ENCODE measurements around the gene BRIP1.
"Not testable (repeated sequence)": the region's sequence is repeated elsewhere in the genome, so short reads cannot be mapped to it uniquely, and the experiment has no call there.

BRIP1 gene

DNA sequence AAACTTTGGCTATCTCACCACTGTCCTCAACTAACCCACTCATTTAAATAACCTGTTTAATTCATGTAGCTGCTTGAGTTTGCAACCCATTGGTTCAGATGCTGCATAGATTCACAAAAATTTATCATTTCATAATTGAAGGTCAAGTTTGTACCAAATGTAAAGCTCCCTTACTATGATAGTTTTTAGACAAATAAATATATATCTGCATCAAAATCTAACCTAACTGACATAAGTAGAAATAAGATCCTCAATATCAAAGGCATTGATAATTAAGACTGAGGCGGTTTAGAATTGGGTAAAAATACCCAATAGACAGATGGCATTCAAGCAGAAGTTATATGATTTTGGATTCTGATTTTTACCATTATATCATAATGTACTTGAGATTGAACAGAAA lies 139.4 kb downstream of the BRIP1 start:
- peak; percentile 20 for FAIRE-seq
- TF ChIP-seq POLR2A (IDR thresholded peaks at IDR 0.05; ENCODE audit: low read depth, low read length): no peak
- DNase-seq (ENCODE audit: insufficient read length, low spot score): no peak

DNA sequence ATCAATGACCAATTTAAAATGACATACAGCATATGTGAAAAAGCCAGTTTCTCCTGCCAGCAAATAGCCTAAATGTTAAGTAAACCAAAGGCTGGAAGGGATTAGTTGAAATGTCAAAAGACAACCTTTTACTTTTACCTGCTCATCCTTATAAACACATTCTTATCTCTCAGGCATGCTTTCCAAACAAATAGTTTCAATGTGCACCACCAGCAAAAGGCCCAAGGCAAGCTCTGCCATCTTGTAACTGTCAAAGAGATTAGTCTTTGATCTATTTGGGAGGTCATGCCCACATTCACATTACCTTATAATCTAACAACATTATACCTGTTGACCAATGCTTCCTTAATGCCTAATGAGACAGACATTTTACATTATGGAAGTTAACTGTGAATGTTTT lies 140.1 kb downstream of the BRIP1 start:
- no peak for TF ChIP-seq POLR2A (IDR thresholded peaks at IDR 0.05; ENCODE audit: low read depth, low read length)
- DNase-seq (ENCODE audit: insufficient read length, low spot score): no peak
- FAIRE-seq: peak; percentile 84

DNA sequence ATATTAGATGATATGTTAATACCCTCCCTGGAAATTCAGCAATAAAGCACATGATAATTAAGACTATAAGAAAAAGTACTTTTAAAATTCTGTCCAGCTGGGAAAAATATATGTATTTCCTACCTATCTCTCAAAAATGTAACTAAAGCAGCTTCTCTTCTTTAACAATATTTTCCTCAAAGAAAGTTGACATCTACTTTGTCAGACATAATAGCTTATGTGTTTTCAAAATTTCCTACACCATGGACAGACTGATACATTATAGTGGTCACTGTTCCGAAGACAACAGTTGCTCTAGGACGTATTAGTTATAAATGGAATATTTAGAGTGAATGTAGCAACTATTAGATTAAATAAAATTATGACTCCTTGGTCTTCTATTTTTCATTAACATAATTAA lies 140.9 kb downstream of the BRIP1 start:
- FAIRE-seq: no peak

DNA sequence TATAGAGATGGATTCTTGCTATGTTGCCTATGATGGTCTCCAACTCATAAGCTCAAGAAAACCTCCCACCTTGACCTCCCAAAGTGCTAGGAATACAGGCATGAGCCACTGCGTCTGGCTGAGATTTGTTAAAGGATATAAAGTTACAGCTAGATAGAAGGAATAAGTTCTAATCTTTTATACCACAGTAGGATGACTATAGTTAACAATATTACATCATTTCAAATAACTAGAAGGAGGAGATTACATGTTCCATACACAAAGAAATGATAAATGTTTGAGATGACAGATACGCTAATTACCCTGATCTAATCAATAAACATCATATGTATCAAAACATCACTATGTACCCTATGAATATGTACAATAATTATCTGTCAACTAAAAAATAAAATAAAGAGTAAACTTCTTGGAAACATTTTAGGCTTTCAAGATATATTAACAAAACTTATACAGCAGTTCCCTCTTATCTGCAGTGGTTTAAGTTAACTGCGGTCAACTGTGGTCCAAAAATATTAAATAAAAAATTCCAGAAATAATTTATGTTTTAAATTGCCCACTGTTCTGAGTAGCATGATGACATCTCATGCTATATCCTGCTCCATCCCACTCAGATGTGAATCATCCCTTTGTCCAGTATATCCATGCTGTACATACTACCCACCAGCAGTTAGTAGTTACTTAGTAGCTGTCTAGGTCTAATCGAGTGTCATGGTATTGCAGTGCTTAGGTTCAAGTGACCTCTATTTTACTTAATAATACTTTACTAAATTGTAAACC lies 143.1 kb downstream of the BRIP1 start:
- no peak for FAIRE-seq

More for the DNA sequence above, 140.9 kb downstream of the BRIP1 start:
- TF ChIP-seq POLR2A (IDR thresholded peaks at IDR 0.05; ENCODE audit: low read depth, low read length): no peak
- no peak for DNase-seq (ENCODE audit: insufficient read length, low spot score)

DNA sequence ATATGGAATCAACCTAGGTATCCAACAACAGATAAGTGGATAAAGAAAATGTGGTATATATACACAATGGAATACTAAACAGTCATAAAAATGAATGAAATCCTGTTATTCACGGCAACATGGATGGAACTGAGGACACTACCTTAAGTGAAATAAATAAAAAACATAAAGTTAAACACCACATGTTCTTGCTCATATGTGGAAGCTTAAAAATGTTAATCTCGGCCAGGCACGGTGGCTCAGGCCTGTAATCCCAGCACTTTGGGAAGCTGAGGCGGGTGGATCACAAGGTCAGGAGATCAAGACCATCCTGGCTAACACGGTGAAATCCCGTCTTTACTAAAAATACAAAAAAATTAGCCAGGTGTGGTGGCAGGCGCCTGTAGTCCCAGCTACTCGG lies 144.1 kb downstream of the BRIP1 start:
- FAIRE-seq; DNase-seq (ENCODE audit: insufficient read length, low spot score): not testable (repeated sequence)

More for the DNA sequence above, 143.1 kb downstream of the BRIP1 start:
- no peak for DNase-seq (ENCODE audit: insufficient read length, low spot score)
- TF ChIP-seq POLR2A (IDR thresholded peaks at IDR 0.05; ENCODE audit: low read depth, low read length): no peak

DNA sequence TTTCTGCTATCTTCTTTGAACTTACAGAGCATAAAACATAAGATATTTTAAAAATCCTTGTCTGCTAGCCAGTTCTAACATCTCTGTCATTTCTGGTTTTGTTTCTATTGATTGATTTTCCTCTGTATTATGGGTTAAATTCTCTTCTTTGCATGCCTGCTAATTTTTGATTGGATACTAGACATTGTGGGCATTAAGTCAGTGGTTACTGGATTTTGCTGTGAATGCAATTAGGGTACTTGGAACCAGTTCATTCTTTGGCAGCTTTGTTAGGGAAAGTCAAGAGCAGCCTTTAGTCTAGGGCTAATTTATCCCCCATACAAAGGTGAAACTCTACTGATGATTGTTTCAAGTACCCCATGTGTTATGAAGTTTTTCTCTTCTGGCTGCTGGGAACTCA lies 145.3 kb downstream of the BRIP1 start:
- FAIRE-seq (no peak), DNase-seq (ENCODE audit: insufficient read length, low spot score) (no peak)
- TF ChIP-seq POLR2A (IDR thresholded peaks at IDR 0.05; ENCODE audit: low read depth, low read length): no peak

DNA sequence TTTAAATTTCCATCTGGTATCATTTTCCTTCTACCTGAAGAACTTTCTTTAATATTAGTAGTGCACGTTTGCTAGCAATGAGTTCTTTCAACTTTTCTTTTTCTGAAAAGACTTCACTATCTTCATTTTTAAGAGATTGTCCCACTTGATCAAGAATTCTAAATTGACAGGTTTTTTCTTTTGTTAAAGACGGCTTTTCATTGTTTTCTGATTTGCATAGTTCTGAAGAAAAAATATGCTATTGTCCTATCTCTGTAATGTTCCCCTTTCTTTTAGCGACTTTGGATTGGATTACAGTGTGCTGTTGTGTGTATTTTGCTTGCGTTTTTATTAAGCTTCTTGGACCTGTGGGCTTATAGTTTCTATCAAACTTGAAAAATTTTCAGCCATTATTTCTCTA lies 146.0 kb downstream of the BRIP1 start:
- no peak for DNase-seq (ENCODE audit: insufficient read length, low spot score)
- FAIRE-seq: no peak
- TF ChIP-seq POLR2A (IDR thresholded peaks at IDR 0.05; ENCODE audit: low read depth, low read length): no peak

DNA sequence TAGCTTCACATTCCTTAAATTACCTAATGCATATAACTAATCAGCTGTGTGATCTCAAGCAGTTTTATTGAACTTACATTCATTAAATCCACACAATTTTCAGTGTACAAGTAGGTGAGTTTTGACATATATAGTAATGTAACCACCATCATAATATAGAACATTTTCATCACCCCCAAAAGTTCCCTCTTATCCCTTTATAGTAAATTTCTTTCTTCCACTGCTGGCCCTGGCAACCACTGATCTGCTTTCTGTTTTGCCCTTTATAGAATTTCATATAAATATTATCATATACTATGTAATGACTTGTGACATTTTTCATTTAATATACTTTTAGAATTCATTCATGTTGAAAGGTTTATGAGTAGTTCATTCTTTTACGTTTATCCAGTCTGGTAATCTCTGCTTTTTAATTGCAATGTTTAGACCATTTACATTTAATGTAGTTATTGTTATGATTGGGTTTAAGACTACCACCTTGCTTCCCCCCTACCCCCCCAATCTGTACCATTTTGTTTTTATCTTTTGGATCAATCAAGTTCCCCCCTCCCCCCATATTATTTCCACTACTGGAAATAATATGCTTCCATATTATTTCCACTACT lies 147.0 kb downstream of the BRIP1 start:
- DNase-seq (ENCODE audit: insufficient read length, low spot score) (no peak), FAIRE-seq (peak; percentile 43)
- no peak for TF ChIP-seq POLR2A (IDR thresholded peaks at IDR 0.05; ENCODE audit: low read depth, low read length)

DNA sequence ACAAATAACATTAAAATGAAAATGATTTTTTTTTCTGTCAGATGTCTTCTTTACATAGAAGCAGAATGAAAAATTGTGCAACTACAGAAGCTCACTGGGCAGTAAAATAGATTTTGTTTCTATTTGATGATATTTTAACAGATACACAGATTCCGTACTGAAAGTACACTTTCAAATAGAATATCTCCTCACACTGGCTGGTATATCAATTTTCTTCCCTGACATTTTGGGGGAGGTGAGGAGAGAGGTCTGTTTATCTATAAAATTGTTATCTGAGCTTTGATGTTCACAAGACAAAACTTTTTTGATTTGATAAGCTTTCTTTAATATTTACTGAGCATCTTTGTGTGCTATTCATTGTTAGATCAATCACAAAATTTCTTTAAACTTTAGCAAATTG lies 148.0 kb downstream of the BRIP1 start:
- DNase-seq (ENCODE audit: insufficient read length, low spot score): no peak
- FAIRE-seq: no peak
- TF ChIP-seq POLR2A (IDR thresholded peaks at IDR 0.05; ENCODE audit: low read depth, low read length): no peak

DNA sequence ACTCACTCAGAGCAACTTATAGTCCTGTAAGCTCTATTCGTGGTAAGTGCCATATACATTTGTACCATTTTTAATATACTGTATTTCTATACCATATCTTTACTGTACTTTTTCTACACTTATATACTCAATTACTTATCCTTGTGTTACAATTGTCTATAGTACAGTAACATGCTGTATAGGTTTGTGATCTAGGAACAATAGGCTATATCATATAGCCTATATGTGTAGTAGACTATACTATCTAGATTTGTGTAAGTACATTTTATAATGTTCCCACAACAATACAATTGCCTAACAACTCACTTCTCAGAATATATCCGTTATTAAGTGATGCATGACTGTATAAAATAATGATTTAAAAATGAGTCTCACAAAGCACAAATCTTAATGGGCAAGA lies 149.0 kb downstream of the BRIP1 start:
- DNase-seq (ENCODE audit: insufficient read length, low spot score): no peak
- no peak for TF ChIP-seq POLR2A (IDR thresholded peaks at IDR 0.05; ENCODE audit: low read depth, low read length)
- FAIRE-seq: peak; percentile 67

DNA sequence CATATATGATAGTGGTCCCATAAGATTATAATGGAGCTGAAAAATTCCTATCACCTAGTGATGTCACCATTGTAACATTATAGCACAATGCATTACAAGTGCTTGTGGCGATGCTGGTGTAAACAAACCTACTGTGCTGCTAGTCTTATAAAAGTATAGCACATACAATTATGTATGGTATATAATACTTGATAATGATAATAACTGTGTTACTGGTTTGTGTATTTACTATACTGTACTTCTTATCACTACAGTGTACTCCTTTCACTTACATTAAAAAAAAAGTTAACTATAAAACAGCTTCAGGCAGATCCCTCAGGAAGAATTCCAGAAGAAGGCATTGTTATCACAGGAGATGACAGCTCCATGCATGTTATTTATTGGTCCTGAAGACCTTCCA lies 150.3 kb downstream of the BRIP1 start:
- FAIRE-seq: no peak
- DNase-seq (ENCODE audit: insufficient read length, low spot score): no peak
- no peak for TF ChIP-seq POLR2A (IDR thresholded peaks at IDR 0.05; ENCODE audit: low read depth, low read length)

DNA sequence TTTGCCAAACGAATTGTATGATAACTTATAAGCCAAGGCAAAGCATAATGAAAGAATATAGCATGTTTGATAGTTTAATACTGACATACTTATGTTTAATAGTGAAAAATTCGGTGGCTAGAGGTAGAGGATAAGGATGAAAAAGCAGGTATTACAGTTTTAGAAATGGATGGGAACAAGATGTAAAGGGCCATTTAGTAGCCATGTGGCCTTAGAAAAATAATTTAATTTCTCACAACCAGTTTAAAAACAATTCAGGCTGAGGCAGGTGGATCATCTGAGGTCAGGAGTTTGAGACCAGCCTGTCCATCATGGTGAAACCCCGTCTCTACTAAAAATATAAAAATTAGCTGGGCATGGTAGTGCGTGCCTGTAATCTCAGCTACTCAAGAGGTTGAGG lies 152.8 kb downstream of the BRIP1 start:
- FAIRE-seq (no peak), DNase-seq (ENCODE audit: insufficient read length, low spot score) (no peak)
- TF ChIP-seq POLR2A (IDR thresholded peaks at IDR 0.05; ENCODE audit: low read depth, low read length): no peak

DNA sequence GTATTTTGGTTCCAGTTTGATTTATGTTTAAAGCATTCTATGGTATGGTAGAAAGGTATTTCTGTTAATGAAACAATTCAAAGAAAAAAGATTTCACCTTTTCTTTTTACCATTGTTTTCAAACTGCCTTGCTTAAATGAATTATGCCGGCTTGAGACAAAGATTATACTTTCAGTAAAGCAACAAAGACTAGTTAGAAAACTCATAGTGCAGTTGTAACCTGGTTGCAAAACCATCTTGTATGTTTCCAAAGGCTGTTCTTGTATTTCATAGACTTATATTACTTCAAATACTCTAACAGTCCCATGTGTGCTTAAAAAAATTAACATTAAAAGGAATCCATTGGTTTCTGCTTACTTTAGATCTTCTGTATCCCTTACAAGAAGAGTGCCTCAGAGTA lies 153.8 kb downstream of the BRIP1 start:
- DNase-seq (ENCODE audit: insufficient read length, low spot score) (no peak), FAIRE-seq (no peak)
- no peak for TF ChIP-seq POLR2A (IDR thresholded peaks at IDR 0.05; ENCODE audit: low read depth, low read length)

DNA sequence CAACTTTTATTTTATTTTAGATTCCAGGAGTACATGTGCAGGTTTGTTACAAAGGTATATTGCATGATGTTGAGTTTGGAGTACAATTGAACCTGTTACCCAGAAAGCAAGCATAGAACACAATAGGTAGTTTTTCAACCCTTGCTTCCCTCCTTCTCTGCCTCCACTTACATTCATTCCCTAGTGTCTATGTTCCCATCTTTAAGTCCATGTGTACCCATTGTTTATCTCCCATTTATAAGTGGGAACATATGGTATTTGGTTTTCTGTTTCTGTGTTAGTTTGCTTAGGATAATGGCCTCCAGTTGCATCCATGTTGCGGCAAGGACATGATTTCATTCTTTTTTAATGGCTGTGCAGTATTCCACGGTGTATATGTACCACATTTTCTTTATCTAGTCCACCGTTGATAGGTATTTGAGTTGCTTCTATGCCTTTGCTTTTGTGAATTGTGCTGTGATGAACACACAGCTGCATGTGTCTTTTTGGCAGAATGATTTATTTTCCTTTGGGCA lies 158.3 kb downstream of the BRIP1 start:
- DNase-seq (ENCODE audit: insufficient read length, low spot score): no peak
- no peak for FAIRE-seq
- no peak for TF ChIP-seq POLR2A (IDR thresholded peaks at IDR 0.05; ENCODE audit: low read depth, low read length)

DNA sequence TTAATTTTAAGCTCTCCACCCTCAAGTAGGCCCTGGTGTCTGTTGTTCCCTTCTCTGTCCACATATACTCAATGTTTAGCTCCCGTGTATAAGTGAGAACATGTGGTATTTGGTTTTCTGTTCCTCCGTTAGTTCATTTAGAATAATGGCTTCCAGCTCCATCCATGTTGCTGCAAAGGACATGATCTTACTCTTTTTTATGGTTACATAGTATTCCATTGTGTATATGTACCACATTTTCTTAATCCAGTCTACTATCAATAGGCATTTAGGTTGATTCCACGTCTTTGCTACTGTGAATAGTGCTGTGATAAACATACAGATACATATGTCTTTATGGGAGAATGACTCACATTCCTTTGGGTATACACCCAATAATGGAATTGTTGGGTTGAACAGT lies 160.9 kb downstream of the BRIP1 start:
- peak; percentile 71 for FAIRE-seq
- no peak for TF ChIP-seq POLR2A (IDR thresholded peaks at IDR 0.05; ENCODE audit: low read depth, low read length)
- DNase-seq (ENCODE audit: insufficient read length, low spot score): no peak

Measured in H54 (cell line).